Type B pancreatic cell (in vitro differentiated cells): ENCODE data around the gene RCN1. TPM values are rescaled to one million over a fixed set of nuclear protein-coding genes. Genes with fewer than 3 reads are reported as not detected.

ENCODE experiments used
- DNase-seq: peaks from one replicate; pipeline ENCODE4 v3.0.0; 2021; ENCODE audit warnings: mixed read lengths; ENCODE audit not compliant: unreplicated experiment; ENCODE audit errors: extremely low spot score
- H3K27ac Mint-ChIP-seq: 2 replicates; pipeline ENCODE4 v1.8.0; 2021; ENCODE audit warnings: mild to moderate bottlenecking, mixed read lengths
- H3K27me3 Mint-ChIP-seq: 2 replicates; pipeline ENCODE4 v1.8.0; 2021; ENCODE audit warnings: mixed read lengths
- H3K36me3 Mint-ChIP-seq: 2 replicates; pipeline ENCODE4 v1.8.0; 2021; ENCODE audit warnings: mixed read lengths
- H3K4me1 Mint-ChIP-seq: one replicate; pipeline ENCODE4 v1.8.0; 2021; ENCODE audit warnings: mixed read lengths; ENCODE audit not compliant: unreplicated experiment
- H3K4me3 Mint-ChIP-seq: 2 replicates; pipeline ENCODE4 v1.8.0; 2021; ENCODE audit warnings: mild to moderate bottlenecking, mixed read lengths
- H3K9me3 Mint-ChIP-seq: 2 replicates; pipeline ENCODE4 v1.8.0; 2021; ENCODE audit warnings: mixed read lengths
- CTCF ChIP-seq: fragments of 200-600 bp; sonication (generic); conservative IDR thresholded peaks from 2 replicates; pipeline ENCODE4 v1.5.0; 2021; ENCODE audit warnings: antibody characterized with exemption, mild to moderate bottlenecking
- total RNA-seq: library from RNA; stranded (reverse); gene quantifications from 2 replicates; pipeline ENCODE4 v1.2.1, GENCODE V29; 2021; ENCODE audit warnings: low replicate concordance

Gene RCN1
- total RNA-seq, 1 donor from 2014 or later, result 144 TPM

- H3K36me3 Mint-ChIP-seq, result no peaks in the 10 kb centered on the region
- H3K4me1 Mint-ChIP-seq, result peaks cover 6% of the 10 kb centered on the region
- TF ChIP-seq CTCF, result no peak
- H3K9me3 Mint-ChIP-seq, result no peaks in the 10 kb centered on the region
- DNase-seq, result no peak
- no peak overlapping the region for H3K4me3 Mint-ChIP-seq
- H3K27ac Mint-ChIP-seq, result peak overlapping the region; percentile 42
- peaks cover 4% of the 10 kb centered on the region for H3K27me3 Mint-ChIP-seq
Measured at GRCh38 chr11:32081129-32081641, 9.7 kb upstream of the RCN1 start.

GRCh38 chr11:32081901-32082300 is 9.0 kb upstream of the RCN1 start:
- H3K4me3 Mint-ChIP-seq, result no peak overlapping the region
- H3K27ac Mint-ChIP-seq, result no peak overlapping the region
- no peak for DNase-seq
- no peaks in the 10 kb centered on the region for H3K9me3 Mint-ChIP-seq
- H3K27me3 Mint-ChIP-seq, result peaks cover 4% of the 10 kb centered on the region
- H3K36me3 Mint-ChIP-seq, result no peaks in the 10 kb centered on the region
- TF ChIP-seq CTCF, result no peak
- H3K4me1 Mint-ChIP-seq, result peaks cover 6% of the 10 kb centered on the region

- Mint-ChIP-seq H3K36me3 (no peaks in the 10 kb centered on the region), H3K27ac (no peak overlapping the region), H3K4me3 (no peak overlapping the region), H3K27me3 (peaks cover 4% of the 10 kb centered on the region), H3K4me1 (peaks cover 6% of the 10 kb centered on the region), H3K9me3 (no peaks in the 10 kb centered on the region)
- no peak for DNase-seq
- no peak for TF ChIP-seq CTCF
Measured at GRCh38 chr11:32082346-32082986, 8.4 kb upstream of the RCN1 start.

GRCh38 chr11:32087597-32087996 is 3.3 kb upstream of the RCN1 start:
- no peak for TF ChIP-seq CTCF
- DNase-seq, result no peak
- Mint-ChIP-seq H3K27ac (no peak overlapping the region), H3K4me3 (no peak overlapping the region), H3K27me3 (peaks cover 8% of the 10 kb centered on the region), H3K4me1 (peaks cover 21% of the 10 kb centered on the region), H3K9me3 (no peaks in the 10 kb centered on the region), H3K36me3 (no peaks in the 10 kb centered on the region)

DNA sequence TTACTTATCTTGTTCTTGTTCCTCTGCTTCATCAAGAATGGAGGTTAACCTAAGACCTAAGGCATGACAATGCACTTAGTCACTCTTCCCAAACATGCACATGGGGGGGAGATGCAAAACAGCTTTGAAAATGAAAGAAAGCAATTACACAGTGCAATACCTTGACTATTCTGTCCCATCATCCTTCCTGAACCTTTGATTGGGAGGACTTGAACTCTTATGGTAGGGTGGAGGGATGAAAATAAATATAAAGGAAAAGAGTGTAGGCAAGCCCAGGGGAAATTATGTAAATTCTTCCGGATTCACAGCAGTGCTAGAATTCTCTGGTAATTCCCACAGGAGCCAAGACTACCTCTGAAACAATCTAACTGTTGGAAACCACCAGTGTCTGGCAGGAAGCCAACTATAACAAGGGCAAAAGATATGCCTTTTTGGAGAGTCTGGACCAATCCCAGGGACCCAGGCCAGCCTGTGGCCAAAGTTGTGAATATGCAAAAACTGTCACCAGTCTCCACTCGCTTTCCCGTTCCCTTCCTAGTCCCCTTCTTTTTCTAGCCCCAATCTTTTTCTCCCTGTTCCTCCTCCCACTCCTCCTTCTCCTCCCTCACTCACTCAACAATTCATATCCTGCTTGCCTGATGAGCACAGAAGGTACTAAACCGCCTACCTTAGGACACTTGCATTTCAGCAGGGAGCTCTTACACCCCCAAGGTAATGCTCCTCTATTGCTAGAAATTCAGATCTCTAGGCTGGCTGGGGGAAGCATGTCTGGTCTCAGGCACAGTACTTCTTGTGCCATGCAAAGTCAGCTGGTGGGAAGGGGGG is 2.5 kb upstream of the RCN1 start:
- Mint-ChIP-seq H3K27ac (peak overlapping the region; percentile 8), H3K4me1 (peaks cover 25% of the 10 kb centered on the region), H3K4me3 (peak overlapping the region; percentile 40), H3K27me3 (peaks cover 8% of the 10 kb centered on the region), H3K9me3 (no peaks in the 10 kb centered on the region), H3K36me3 (peaks cover 7% of the 10 kb centered on the region)
- no peak for TF ChIP-seq CTCF
- no peak for DNase-seq
